GM21423 (cell line): Measurements from ENCODE around the gene MSANTD4.
"Not testable (repeated sequence)": the region's sequence is repeated elsewhere in the genome, so short reads cannot be mapped to it uniquely, and the experiment has no call there.

ENCODE experiments used
- ATAC-seq: cut with Tn5 transposase; IDR thresholded peaks from one replicate; pipeline ENCODE4 v1.9.1; 2021; ENCODE audit warnings: mild to moderate bottlenecking, moderate library complexity; ENCODE audit not compliant: unreplicated experiment

MSANTD4 gene

DNA sequence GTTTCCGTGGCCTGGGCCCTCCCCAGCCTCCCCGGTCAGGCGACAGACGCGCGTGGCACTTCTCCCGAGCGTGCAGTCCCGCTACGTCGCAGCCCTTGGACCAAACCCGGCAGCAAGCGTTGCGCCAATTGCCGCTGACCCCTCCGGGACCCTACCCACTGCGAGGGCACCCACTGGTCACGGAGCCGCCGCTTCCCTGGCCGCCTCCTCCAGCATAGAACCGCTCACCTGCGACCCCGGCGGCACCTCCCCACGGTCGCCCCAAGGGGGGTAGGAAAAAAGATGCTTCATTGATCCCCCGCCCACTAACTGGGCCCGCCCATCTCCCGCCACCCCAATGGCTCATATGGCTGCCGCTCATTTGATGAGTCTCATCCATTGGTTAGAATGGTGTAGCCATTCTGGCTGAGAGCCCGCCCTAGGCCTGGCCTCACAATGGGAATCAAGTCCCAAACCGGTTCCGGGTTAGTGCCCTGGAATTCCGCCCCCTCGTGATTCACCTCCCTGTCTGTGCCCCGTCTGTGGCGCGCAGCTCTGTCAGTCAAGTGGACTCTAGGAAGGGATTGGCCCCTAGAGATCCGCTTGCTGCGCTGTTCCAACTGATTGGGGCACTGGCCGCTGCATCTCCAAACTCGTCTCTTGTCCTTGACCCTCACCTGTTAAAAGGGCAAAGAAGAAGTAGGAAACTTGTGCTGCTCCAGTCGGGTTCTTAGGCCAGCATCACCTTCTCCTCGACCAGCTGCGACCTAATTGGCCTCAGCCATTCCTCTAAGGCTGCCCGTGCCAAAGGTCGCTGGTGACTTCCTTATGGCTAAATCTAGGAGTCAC is at the start of gene MSANTD4:
TSS of gene MSANTD4 (minus strand) at position 274 of the 828 bp plus-strand sequence. CDS start 11,323 bp downstream, outside the sequence.
- peak; percentile 96 for ATAC-seq

DNA sequence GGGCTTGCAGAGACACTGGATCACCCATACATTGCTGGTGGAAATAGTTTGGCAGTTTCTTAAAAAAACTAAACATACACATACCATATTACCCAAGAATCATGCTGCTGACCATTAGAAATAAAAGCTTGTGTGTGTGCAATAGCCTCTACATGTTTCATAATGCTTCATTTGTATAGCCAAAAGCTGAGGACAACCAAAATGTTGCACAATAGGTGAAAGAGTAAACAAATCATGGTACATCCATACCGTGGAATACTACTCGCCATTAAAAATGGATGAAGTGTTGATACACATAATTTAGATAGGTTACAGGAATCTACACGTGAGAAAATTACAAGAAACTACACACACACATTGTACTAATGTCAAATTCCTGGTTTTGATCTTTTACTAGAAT is 48.6 kb upstream of the MSANTD4 start:
- no peak for ATAC-seq

DNA sequence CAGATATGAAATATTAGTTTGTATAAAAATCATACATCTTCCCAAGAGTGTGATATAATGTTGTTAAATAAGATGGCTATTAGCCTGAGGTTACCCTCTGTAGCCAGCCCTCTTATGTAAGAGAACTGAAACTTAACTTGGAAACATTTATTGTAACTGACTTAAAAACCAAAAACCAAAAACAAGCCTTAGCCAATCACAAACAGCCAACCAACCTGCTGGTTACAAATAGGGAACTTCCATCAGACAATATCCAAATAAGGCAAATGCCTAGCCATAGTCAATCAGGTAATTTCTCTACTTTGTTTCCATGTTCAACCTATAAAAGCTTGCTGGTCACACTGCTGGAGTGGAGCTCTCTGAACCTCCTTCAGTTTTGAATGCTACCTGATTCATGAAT is 41.0 kb upstream of the MSANTD4 start:
- ATAC-seq, result peak; percentile 40

DNA sequence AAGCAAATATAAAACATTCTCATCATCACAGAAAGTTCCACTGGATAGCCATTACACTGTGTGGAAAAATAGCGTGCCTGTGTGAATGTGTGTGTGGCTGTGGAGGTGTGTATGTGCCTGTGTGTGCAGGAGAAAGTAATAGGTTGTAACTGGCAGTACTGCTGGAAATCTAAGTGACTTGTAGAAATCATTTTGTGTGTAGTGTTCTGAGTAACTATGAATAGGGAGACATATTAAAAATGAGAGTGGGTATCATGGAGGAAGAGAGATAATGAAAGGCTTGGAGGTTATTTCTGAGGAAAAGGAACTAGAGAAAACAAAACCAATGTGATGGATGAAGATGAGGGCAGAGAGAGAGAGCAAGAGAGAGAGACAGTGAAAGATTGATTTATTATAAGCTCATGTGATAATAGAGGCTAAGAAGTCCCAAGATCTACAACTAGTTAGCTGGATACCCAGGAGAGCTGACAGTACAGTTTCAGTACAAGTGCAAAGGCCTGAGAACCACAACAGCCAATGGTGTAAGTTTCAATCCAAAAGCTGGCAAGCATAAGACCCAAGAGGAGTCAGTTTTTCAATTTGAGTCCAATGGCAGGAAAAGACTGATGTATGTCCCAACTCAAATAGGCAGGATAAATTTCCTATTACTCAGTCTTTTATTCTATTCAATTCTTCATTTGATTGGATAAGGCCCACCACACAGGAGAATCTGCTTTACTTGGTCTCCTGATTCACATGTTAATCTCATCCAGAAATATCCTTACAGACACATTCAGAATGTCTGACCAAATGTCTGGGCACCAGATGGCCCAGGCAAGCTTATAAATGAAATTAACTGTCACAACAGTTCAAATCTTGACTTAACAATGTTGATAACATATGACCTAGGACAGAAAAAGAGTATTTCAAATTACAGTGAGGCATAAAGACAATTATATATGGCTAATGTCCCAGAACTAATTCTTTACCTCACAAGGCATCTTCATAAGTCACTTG is 40.2 kb upstream of the MSANTD4 start:
- ATAC-seq, result no peak

DNA sequence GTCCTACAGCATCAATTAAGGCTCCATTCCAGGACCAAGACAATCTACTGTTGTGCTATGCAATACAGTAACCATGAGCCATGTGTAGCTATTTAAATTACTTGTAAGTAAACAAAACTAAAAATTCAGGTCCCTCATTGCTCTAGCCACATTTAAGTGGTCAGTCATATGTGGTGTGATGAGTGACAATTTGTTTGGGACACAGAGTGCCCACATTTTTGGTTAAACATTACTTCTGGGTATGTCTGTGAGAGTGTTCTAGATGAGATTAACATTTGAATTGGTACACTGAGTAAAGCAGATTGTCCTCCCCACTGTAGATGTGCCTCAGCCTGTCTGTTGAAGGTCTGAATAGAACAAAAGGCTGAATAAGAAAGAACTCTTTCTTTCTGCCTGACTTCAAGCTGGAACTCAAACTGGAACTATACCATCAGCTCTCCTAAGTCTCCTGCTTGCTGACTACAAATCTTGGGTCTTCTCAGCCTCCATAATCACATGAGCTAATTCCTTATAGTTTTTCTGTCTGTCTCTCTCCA is 39.3 kb upstream of the MSANTD4 start:
- ATAC-seq, result peak; percentile 47

DNA sequence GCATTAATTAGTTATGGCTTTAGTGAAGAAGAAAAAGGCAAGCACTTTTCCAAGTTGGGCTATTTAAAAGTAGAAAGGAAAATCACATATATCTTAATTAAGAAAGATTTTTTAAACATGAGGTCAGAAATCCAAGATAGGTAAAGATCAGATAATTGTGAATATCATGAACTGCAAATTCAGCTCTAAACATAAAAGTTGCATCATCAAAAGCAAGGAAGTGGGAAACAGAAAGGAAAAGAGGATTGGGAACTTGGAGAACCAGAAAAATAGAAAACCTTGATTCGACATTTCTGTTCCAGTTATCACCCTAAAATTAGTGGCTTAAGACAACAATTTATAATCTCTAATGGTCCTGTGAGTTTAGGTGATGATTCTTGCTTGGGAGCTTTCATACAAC is 37.6 kb upstream of the MSANTD4 start:
- ATAC-seq, result no peak

DNA sequence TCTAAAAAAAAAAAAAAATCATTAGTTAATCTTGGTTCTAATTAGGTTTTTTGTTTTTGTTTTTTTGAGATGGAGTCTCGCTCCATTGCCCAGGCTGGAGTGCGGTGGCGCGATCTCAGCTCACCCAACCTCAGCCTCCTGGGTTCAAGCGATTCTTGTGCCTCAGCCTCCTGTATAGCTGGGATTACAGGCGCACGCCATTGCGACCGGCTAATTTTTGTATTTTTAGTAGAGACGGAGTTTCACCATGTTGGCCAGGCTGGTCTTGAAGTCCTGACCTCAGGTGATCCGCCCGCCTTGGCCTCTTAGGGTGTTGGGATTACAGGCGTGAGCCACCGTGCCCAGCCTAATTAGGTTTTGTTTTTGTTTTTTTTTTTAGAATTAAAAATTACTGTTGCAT is 36.3 kb upstream of the MSANTD4 start:
- not testable (repeated sequence) for ATAC-seq

DNA sequence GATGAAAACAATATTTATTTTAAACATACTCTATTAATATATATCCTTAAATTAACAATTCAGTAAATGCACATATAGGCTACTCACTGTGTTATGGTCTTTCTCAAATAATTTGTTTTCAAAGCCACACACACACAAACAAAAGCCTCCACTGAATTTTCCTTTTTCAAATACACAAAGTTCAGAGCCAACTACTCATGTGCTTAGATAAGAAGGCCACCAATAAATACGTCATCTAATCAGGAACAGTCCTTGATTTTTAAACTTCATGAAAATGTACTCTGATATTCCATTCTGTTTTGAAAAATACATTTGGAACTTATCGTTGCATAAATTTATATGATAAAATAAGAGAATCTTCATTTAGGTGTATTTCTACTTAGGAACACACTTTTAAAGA is 29.1 kb upstream of the MSANTD4 start:
- ATAC-seq, result no peak

DNA sequence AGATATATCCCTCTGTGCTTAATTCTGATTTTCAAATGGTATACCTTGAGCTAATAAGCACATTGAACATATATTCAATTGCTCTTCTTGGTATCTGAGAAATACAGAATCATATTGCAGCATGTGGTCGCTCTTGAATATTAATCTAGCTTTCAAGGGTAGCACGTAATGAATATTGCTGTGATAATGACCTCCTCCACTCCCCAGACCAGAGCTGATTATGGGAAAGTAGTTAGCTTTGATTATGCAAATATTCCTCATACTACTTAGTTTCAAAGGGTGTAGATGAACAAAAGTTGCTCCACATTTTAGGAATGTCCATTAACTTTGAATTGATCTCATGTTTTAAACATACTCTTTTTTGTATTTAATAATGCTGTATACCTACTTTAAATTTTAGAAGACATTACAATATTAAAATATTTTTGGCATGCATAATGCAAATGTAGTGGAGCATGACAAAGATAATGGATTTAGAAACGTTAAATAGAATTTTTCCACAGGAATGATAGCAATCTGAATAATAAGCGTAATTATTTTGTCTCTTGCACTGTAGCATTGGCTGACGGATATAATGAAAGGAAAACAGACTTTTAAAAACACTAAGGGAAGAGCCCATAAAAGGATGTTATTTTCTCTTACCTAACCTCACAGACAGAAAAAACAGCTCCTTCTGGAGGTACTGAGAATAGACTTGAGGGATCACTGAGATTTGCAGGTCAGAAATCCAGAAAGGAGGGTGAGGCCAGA is 27.9 kb upstream of the MSANTD4 start:
- no peak for ATAC-seq

DNA sequence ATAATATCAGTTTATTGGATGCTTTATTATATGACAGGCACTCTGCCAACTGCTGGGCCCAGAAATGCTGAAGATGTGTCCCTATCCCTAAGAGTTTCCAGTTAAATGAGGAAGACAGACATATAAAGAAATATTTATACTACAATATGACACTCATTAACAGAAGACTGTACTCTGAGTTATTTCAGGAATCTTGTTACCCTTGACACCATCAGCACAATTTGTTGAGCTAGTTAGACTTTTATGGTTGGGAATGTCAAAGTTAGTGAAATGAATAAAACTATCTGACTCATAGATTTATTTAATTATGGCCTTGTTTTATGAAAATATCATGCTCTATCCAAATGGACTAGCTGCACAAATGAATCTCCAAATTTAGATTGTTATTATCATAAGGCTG is 25.6 kb upstream of the MSANTD4 start:
- ATAC-seq, result no peak

DNA sequence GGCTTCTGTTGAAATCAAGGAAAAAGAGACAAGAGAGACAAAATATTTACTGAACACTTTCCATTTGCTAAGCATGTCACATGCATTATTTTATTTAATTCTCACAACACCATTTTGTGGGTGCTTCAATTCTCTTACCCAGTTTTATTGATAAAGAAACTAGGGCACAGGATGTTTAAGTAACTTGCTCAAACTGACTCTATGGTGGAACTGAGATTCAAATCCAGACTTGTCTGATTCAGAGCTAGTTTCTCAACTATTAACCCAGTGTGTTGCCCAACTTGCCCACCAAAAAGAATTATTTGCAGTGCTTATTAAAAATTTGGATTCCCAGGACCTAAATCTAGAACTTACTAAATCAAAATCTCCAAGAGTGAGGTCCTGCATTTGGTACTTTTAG is 21.5 kb upstream of the MSANTD4 start:
- no peak for ATAC-seq

DNA sequence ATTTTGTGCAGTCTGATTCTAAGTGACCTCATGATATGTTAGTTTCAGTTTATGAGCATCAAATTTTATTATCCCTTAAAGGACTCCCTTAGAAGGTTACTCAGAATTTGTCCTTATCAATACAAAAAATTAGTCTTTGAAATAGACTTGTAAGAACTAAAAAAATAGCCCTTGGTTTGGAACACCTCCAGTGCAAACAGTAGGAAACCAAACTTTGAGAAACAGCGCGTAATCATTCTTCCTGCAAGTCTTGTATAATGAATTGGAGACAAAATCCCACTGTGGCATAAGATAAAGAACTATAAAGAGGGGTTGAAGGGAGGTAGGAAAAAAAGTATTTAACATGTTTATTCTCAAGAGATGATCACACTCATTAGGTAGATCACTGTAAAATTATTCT is 10.8 kb upstream of the MSANTD4 start:
- ATAC-seq, result no peak

DNA sequence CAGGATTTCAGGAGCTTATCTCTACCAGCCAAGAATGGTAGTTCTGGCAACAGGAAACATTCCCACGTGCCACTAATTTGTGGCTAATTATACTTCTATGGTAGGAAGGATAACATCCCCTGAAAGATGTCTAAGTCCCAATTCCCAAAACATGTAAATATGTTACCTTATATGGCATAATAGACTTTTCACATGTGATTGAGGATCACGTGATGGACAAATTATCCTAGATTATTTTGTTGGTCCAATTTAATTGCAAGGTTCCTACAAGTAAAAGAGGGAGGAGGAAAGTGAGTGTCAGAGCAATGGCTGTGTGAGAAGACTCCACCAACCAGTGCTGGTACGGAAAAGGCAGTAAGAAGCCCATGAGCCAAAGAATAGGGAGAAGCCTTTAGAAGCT is 9.9 kb upstream of the MSANTD4 start:
- ATAC-seq, result no peak

DNA sequence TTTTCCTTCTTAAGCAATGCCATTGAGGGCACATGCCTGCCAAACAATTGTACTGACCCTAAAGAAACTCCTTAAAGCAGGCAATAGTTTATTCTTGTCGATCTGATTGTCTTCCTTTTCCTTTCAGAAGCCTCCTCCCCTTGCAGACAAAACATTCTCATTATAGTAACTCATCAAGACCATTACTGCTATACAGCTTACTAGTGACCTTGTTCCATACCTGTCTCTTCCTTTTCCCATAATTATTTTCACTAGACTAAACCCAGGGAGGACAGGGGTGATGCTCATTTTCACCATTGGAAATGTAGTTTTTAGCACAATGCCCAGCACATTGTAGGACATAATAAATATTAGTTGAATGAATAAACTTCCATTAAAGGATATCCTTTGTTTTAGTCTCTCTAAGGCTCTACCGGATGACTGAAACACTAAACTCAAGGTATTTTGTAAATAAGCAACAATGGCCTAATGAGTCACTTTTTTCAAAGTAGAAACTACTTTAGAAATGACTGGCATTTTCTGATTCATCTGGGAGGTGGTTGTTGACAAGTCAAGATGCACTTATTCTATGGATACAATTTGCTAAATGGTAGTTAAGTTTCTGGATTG is 9.3 kb upstream of the MSANTD4 start:
- peak; percentile 49 for ATAC-seq

DNA sequence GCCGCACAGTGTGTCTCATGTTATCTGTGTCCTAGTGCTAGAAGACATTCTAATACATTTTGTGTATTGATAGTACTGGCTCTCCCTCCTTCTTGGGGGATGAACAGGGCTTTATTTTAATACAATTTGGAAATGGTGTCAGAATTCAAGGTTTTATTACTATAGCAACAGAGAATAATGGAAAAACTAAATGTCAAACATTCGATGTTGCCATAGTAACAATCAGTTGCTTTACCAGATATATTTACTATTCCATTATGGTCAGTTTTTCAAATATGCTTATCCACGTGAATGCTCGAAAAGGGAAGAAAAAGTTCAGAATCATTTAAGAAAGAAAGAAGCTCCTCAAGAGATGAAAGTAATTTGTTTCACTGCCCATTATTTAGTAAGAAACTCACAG is 8.6 kb upstream of the MSANTD4 start:
- ATAC-seq, result no peak

DNA sequence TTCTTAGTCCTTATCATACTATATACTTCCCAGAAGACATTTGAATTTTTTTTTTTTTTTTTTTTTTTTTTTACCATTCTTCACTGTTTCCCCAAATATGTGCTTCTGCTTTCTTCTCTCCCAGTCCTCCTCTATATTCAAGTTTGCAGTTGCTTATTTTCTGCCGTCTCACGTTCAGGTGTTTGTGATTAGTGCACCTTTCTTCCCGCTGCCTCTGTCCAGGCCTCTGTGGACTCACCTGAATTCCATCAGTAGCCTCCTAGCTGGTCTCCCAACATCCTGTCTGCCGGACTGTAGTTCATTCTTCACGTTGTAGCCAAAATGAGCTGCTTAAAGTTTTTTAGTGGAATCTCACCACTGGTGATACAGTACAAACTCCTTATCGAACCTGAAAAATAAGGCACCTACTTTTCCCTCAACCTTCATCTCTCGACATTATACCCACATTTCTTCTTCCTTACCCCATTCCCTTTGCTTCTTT is 795 bp upstream of the MSANTD4 start:
- no peak for ATAC-seq

DNA sequence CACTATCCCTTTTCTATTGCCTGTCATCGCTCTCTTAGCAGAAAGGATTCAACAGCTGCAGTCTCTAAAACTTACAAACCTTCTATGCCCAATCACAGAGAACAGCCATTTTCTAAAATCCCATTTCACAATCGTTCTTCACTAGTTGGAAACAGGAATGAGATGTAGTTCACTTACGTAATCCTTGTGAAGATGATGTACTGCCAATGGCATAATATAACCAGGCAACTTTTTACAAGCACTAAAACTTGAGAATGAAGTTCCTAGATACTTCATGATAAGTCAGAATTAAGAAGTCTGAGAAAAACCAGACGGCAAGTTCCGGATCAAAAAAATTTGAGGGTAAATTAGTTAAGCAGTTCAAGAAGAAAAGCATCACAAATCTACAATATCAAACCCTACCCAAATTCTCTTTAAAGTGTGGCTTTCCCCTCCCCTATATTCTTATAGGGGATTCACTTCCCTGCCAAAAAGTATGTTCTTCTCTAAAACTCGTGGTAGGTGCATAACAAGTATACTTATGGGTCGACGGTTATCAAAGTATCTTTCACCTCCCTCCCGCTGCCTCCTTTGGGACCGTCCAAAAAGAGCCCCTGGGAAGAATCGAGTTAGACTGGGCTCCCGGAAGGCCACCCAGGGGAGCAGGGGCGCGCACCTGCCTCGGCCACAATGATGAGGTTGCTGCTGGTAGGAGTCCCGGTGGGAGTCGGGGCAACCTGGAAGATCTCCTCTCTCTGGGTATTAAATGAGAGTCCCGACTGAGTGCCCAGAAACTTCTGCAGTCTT is 666 bp downstream of the MSANTD4 start:
- ATAC-seq, result peak; percentile 14

DNA sequence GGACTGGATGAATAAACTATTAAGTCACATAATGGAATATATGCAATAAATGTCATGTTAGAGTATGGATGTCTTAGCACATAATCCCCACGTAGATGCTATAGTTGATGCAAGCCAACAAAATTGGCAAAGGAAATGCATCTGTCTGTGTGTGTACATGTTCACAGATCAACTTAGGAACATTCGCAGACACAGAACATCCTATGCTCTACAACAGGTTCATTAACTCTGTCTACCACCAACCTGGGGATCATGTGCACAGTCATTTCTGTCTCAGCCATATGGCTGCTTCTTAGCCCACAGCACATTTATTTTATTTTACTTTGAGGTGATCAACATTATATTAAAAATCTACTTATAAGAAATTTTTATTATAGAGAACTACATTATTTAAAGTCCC is 4.9 kb downstream of the MSANTD4 start:
- no peak for ATAC-seq

DNA sequence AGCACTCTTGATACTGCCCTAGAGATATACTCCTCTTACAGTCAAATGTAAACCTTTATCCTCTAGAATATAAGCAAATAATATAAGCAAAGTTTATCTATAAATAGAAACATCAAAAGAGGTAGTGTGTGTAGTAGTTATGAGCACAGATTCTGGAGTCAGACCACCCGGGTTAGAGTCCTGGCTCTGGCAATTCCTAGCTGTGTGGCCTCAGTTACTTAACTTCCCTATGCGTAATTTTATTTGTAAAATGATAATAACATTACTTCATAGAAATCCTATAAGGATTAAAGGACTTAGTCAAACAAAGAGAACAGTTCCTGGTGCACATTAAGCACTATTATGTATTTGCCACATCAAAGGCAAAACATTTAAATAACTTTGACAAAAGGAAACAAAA is 7.0 kb downstream of the MSANTD4 start:
- ATAC-seq, result no peak
